Anterior cingulate cortex (tissue), 58 donors: Measurements from ENCODE around the gene NANS.
"Not testable (repeated sequence)": the region's sequence is repeated elsewhere in the genome, so short reads cannot be mapped to it uniquely, and the experiment has no call there.

ENCODE experiments used
- DNase-seq, 58 donors: peaks; one replicate each; lab custom pipeline; 2025; lab: John Stamatoyannopoulos, UW

Gene NANS

DNA sequence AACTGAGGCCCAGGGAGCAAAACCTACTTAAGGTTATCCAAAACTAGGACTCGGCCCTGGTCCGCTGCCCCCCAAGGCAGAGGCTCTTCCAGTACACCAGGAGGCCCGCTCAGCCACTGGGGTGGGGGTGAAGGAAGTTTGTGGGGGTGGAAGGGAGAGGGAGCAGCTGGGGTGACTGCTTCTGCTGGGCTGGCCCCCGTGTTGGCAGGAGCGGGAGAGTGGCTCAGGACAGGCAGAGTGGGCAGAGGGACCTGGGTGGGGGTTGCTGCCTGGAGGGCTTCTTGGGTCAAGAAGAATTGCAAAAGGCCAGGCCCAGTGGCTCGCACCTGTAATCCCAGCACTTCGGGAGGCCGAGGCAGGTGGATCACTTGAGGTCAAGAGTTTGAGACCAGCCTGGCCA is 70.7 kb downstream of the NANS start:
- no peak for DNase-seq

- no peak for DNase-seq
Observed at GRCh38 chr9:98128316-98128715, 71.8 kb downstream of the NANS start.

- peak in 2 of 58 donors; percentile 8 to 12 for DNase-seq
Observed at GRCh38 chr9:98129451-98129881, 72.9 kb downstream of the NANS start.

DNA sequence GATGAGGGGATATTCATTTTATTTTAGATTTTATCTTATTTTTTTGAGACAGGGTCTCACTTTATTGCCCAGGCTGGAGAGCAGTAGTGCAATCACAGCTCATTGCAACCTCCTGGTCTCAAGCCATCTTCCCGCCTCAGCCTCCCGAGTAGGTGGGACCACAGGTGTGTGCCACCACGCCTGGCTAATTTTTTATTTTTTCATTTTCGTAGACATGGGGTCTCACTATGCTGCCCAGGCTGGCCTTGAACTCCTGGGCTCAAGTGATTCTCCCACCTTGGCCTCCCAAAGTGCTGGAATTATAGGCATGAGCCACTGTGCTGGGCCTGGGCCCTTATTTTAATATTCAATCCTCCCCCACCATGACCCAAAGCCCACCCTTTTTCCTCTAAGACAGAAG is 73.5 kb downstream of the NANS start:
- DNase-seq: not testable (repeated sequence)

DNA sequence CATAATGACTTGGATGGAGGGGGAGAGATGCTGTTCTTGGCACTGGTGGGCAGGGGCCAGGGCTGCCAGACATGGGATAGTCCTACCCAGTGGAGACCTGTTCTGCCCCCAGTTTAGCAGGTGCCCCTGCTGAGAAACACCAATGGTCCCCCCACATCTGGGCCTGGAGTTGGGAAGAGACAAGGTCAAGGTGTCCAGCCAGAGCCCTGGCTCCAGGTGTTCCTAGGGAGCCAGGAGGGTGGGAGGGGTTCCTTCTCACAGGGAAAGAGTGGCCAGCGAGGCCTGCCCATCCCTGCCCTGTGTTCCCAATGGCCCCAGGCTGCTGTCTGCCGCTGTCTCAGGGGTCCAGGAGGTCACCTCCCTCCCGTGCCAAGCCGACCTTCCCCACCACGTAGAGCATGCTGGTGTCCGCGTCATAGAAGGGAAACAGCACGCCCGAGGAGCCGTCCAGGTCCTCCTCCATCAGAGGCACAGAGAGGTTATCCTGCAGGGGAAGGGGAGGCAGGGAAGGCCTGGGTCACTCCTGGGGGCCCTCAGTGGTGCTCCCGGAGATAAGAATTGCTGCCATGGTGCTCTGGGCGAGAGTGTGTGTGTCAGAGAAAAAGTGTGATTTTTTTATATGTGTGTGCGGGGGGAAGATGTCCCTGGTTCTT is 74.2 kb downstream of the NANS start:
- no peak for DNase-seq

- DNase-seq: no peak
Observed at GRCh38 chr9:98132158-98132557, 75.6 kb downstream of the NANS start.
